Tibial nerve (tissue), 3 donors: ENCODE results near the gene SDCCAG8.

Experiments used
- CTCF ChIP-seq, 5 experiments: fragments of 200-600 bp in 3 of 5; fragments of 450-650 bp in 2 of 5; sonication (generic) in 3 of 5; IDR thresholded peaks; one replicate each; pipeline ENCODE4 v1.5.1; 2016 to 2019; ENCODE audit warnings: antibody characterized with exemption in 5 of 5, mild to moderate bottlenecking in 3 of 5, moderate library complexity in 2 of 5
- POLR2A ChIP-seq, 2 donors: fragments of 450-650 bp; IDR thresholded peaks; one replicate each; pipeline ENCODE4 v1.6.1; 2017; ENCODE audit warnings: antibody characterized with exemption in 2 of 2, mild to moderate bottlenecking in 2 of 2, moderate library complexity in 2 of 2

- TF ChIP-seq POLR2A (IDR thresholded peaks at IDR 0.05) (no peak), CTCF (IDR thresholded peaks at IDR 0.05) (no peak)
These were observed 25.8 kb downstream of the SDCCAG8 start for GRCh38 chr1:243281672-243282071.
